HepG2 (cell line): ENCODE results near the gene ANKRD31. TPM values are rescaled to one million over a fixed set of nuclear protein-coding genes. Genes with fewer than 3 reads are reported as not detected.
A peak's percentile ranks its signal among the peaks of the same experiment; 100 is the strongest.

ENCODE experiments used
- ATF7-NPFF ChIP-seq: sonication (generic); formaldehyde crosslinking; IDR thresholded peaks from 2 replicates; pipeline ENCODE4 v1.8.1; 2023; ENCODE audit warnings: mild to moderate bottlenecking, low read depth, missing genetic modification reagents, moderate library complexity
- CTCF ChIP-seq: sonication (generic); formaldehyde crosslinking; IDR thresholded peaks from 2 replicates; pipeline ENCODE4 v1.5.0; 2020; ENCODE audit warnings: mild to moderate bottlenecking, missing genetic modification reagents, moderate library complexity
- MAFF ChIP-seq: IDR thresholded peaks from 2 replicates; pipeline ENCODE4 v1.6.1; 2011; ENCODE audit warnings: low read depth, low read length, improper control_type of control experiment
- MXI1 ChIP-seq: IDR thresholded peaks from 3 replicates; pipeline ENCODE4 v1.6.1; 2012; ENCODE audit warnings: low read depth, low read length, inconsistent platforms, borderline replicate concordance
- PITX1 ChIP-seq: sonication (generic); formaldehyde crosslinking; IDR thresholded peaks from 2 replicates; pipeline ENCODE4 v1.5.1; 2020; ENCODE audit warnings: mild to moderate bottlenecking, missing genetic modification reagents
- RXRA ChIP-seq: sonication (generic); formaldehyde crosslinking; IDR thresholded peaks from 2 replicates; pipeline ENCODE4 v1.5.1; 2020; ENCODE audit warnings: missing genetic modification reagents
- ZNF557 ChIP-seq: sonication (generic); formaldehyde crosslinking; IDR thresholded peaks from 2 replicates; pipeline ENCODE4 v1.4.0; 2020; ENCODE audit warnings: missing genetic modification reagents
- ZSCAN9 ChIP-seq: IDR thresholded peaks from 2 replicates; pipeline ENCODE4 v1.6.1; 2016; ENCODE audit warnings: borderline replicate concordance
- polyA plus RNA-seq, 8 experiments: library from polyadenylated mRNA; depleted of rRNA in 3 of 8; stranded (reverse) in 7 of 8; unstranded in 1 of 8; fragments of >200 nt; fragmentation: Illumina TruSeq in 4 of 8; extraction: Trizol in 4 of 8; gene quantifications; 2 replicates each; pipeline versions ENCODE4 v1.2.1 to v1.2.3, GENCODE V29; 2011 to 2016; ENCODE audit warnings: low read depth in 4 of 8, missing spikeins in 1 of 8, mixed read lengths in 1 of 8; ENCODE audit not compliant: insufficient read depth in 1 of 8
- total RNA-seq, 5 experiments: library from RNA; depleted of rRNA; stranded (reverse); fragments of >200 nt; fragmentation: Illumina TruSeq; extraction: Trizol; gene quantifications; 2 replicates each; pipeline ENCODE4 v1.2.3, GENCODE V29; 2016; ENCODE audit warnings: low read depth in 1 of 5
- TF ChIP-seq, protein P1 (sequence below): IDR thresholded peaks from 2 replicates; pipeline ENCODE4 v1.4.0; 2020; ENCODE audit warnings: mild to moderate bottlenecking, missing genetic modification reagents
- TF ChIP-seq, protein P2 (sequence below): sonication (generic); formaldehyde crosslinking; IDR thresholded peaks from 2 replicates; pipeline ENCODE4 v1.4.0; 2020; ENCODE audit warnings: missing genetic modification reagents, borderline replicate concordance
- TF ChIP-seq, protein P3 (sequence below), 2 experiments: sonication (generic) in 1 of 2; formaldehyde crosslinking in 1 of 2; IDR thresholded peaks; 2 replicates each; pipeline versions ENCODE4 v1.4.0 to v1.6.1; 2016 to 2020; ENCODE audit warnings: borderline replicate concordance in 1 of 2, low read depth in 1 of 2, mild to moderate bottlenecking in 1 of 2, missing genetic modification reagents in 1 of 2

ANKRD31 gene
- total and polyA plus RNA-seq, 2 of the 13 experiments (the other 11 are each of a cell fraction or from before 2014, with no cell fraction given): 0.01 to 0.09 TPM

- TF ChIP-seq MAFF (peak; percentile 36; the same call in 1 of the 2 replicates), MXI1 (no peak), ZNF557 (CRISPR knock-in tag) (no peak), ZSCAN9 (CRISPR knock-in tag) (peak; percentile 92; the same call in 1 of the 2 replicates), RXRA (CRISPR knock-in tag) (0 out of 2 replicates have a peak, but pooled peaks have one; percentile 40), CTCF (CRISPR knock-in tag) (no peak), PITX1 (CRISPR knock-in tag) (no peak), ATF7-NPFF (CRISPR knock-in tag) (no peak)
- TF ChIP-seq, protein P1, sequence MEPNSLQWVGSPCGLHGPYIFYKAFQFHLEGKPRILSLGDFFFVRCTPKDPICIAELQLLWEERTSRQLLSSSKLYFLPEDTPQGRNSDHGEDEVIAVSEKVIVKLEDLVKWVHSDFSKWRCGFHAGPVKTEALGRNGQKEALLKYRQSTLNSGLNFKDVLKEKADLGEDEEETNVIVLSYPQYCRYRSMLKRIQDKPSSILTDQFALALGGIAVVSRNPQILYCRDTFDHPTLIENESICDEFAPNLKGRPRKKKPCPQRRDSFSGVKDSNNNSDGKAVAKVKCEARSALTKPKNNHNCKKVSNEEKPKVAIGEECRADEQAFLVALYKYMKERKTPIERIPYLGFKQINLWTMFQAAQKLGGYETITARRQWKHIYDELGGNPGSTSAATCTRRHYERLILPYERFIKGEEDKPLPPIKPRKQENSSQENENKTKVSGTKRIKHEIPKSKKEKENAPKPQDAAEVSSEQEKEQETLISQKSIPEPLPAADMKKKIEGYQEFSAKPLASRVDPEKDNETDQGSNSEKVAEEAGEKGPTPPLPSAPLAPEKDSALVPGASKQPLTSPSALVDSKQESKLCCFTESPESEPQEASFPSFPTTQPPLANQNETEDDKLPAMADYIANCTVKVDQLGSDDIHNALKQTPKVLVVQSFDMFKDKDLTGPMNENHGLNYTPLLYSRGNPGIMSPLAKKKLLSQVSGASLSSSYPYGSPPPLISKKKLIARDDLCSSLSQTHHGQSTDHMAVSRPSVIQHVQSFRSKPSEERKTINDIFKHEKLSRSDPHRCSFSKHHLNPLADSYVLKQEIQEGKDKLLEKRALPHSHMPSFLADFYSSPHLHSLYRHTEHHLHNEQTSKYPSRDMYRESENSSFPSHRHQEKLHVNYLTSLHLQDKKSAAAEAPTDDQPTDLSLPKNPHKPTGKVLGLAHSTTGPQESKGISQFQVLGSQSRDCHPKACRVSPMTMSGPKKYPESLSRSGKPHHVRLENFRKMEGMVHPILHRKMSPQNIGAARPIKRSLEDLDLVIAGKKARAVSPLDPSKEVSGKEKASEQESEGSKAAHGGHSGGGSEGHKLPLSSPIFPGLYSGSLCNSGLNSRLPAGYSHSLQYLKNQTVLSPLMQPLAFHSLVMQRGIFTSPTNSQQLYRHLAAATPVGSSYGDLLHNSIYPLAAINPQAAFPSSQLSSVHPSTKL: peak; percentile 84
- TF ChIP-seq, protein P2, sequence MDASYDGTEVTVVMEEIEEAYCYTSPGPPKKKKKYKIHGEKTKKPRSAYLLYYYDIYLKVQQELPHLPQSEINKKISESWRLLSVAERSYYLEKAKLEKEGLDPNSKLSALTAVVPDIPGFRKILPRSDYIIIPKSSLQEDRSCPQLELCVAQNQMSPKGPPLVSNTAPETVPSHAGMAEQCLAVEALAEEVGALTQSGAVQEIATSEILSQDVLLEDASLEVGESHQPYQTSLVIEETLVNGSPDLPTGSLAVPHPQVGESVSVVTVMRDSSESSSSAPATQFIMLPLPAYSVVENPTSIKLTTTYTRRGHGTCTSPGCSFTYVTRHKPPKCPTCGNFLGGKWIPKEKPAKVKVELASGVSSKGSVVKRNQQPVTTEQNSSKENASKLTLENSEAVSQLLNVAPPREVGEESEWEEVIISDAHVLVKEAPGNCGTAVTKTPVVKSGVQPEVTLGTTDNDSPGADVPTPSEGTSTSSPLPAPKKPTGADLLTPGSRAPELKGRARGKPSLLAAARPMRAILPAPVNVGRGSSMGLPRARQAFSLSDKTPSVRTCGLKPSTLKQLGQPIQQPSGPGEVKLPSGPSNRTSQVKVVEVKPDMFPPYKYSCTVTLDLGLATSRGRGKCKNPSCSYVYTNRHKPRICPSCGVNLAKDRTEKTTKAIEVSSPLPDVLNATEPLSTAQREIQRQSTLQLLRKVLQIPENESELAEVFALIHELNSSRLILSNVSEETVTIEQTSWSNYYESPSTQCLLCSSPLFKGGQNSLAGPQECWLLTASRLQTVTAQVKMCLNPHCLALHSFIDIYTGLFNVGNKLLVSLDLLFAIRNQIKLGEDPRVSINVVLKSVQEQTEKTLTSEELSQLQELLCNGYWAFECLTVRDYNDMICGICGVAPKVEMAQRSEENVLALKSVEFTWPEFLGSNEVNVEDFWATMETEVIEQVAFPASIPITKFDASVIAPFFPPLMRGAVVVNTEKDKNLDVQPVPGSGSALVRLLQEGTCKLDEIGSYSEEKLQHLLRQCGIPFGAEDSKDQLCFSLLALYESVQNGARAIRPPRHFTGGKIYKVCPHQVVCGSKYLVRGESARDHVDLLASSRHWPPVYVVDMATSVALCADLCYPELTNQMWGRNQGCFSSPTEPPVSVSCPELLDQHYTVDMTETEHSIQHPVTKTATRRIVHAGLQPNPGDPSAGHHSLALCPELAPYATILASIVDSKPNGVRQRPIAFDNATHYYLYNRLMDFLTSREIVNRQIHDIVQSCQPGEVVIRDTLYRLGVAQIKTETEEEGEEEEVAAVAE: peak; percentile 58; the same call in 1 of the 2 replicates
- TF ChIP-seq, protein P3, sequence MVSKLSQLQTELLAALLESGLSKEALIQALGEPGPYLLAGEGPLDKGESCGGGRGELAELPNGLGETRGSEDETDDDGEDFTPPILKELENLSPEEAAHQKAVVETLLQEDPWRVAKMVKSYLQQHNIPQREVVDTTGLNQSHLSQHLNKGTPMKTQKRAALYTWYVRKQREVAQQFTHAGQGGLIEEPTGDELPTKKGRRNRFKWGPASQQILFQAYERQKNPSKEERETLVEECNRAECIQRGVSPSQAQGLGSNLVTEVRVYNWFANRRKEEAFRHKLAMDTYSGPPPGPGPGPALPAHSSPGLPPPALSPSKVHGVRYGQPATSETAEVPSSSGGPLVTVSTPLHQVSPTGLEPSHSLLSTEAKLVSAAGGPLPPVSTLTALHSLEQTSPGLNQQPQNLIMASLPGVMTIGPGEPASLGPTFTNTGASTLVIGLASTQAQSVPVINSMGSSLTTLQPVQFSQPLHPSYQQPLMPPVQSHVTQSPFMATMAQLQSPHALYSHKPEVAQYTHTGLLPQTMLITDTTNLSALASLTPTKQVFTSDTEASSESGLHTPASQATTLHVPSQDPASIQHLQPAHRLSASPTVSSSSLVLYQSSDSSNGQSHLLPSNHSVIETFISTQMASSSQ (IDR thresholded peaks at IDR 0.05; ENCODE audit: low read depth): no peak
- TF ChIP-seq, protein P3 (CRISPR knock-in tag; IDR thresholded peaks at IDR 0.05; ENCODE audit: borderline replicate concordance): no peak; the same call in 1 of the 2 replicates
Measured at GRCh38 chr5:75020016-75020656, 216.5 kb downstream of the ANKRD31 start (continued).
